ENCODE data around the gene ERC2. TPM values are rescaled to one million over a fixed set of nuclear protein-coding genes. Genes with fewer than 3 reads are reported as not detected.

ERC2 gene
- total RNA-seq, 1 experiment from 2014 or later: 0.77 TPM

- no peaks in the 10 kb centered on the region for H3K4me1 ChIP-seq (ENCODE audit: insufficient read depth, low read length)
- no peaks in the 10 kb centered on the region for H3K79me2 ChIP-seq (ENCODE audit: low read length)
- CTCF ChIA-PET: no interaction called here
- intact Hi-C loops (cut with micrococcal nuclease): no loop called here
- no peak overlapping the region for H3K27ac ChIP-seq (ENCODE audit: low read length)
- DNase-seq (no peak), ATAC-seq (no peak)
- H3K9me3 ChIP-seq (ENCODE audit: low read length): 0 out of 2 replicates have a peak, but pooled peaks cover 3% of the 10 kb centered on the region
- no peak overlapping the region for H2AFZ ChIP-seq (ENCODE audit: low read length)
- TF ChIP-seq EZH2 (IDR thresholded peaks at IDR 0.05; ENCODE audit: low read length, unreplicated experiment): no peak
- TF ChIP-seq CTCF (conservative IDR thresholded peaks at IDR 0.05; ENCODE audit: low read depth, low read length): no peak
- no peak for TF ChIP-seq EZH2phosphoT487 (IDR thresholded peaks at IDR 0.05; ENCODE audit: borderline replicate concordance, low read length)
- POLR2A ChIA-PET (ENCODE audit: unreplicated experiment): no interaction called here
- no peak overlapping the region for H3K4me3 ChIP-seq (ENCODE audit: low read length)
- no peaks in the 10 kb centered on the region for H3F3A ChIP-seq (ENCODE audit: low read length, unreplicated experiment)
- H3K9ac ChIP-seq (ENCODE audit: low read length): no peak overlapping the region
- H3K36me3 ChIP-seq (ENCODE audit: low read depth, low read length): no peaks in the 10 kb centered on the region
- H3K9me2 ChIP-seq (replicated peaks; ENCODE audit: low read length): no peaks in the 10 kb centered on the region
- no peaks in the 10 kb centered on the region for H4K20me1 ChIP-seq (ENCODE audit: low read length)
- no peak overlapping the region for H3K4me2 ChIP-seq (ENCODE audit: low read length)
- H3K27me3 ChIP-seq (ENCODE audit: low read length): peaks cover 15% of the 10 kb centered on the region; the same call in 1 of the 2 replicates
- BruUV-seq (replicated peaks): no TSS peak
Observed at GRCh38 chr3:56373386-56373785, 94.9 kb downstream of the ERC2 start.

- Histone ChIP-seq H3K27me3 (ENCODE audit: low read length) (0 out of 2 replicates have a peak, but pooled peaks cover 10% of the 10 kb centered on the region), H3K4me2 (ENCODE audit: low read length) (no peak overlapping the region), H3K9me3 (ENCODE audit: low read length) (0 out of 2 replicates have a peak, but pooled peaks cover 3% of the 10 kb centered on the region), H3K4me1 (ENCODE audit: insufficient read depth, low read length) (no peaks in the 10 kb centered on the region), H3K9ac (ENCODE audit: low read length) (no peak overlapping the region), H3K4me3 (ENCODE audit: low read length) (no peak overlapping the region), H2AFZ (ENCODE audit: low read length) (no peak overlapping the region), H3K27ac (ENCODE audit: low read length) (no peak overlapping the region), H3K9me2 (replicated peaks; ENCODE audit: low read length) (no peaks in the 10 kb centered on the region), H3K36me3 (ENCODE audit: low read depth, low read length) (no peaks in the 10 kb centered on the region), H3F3A (ENCODE audit: low read length, unreplicated experiment) (no peaks in the 10 kb centered on the region), H4K20me1 (ENCODE audit: low read length) (no peaks in the 10 kb centered on the region), H3K79me2 (ENCODE audit: low read length) (no peaks in the 10 kb centered on the region)
- no TSS peak for BruUV-seq (replicated peaks)
- intact Hi-C loops (cut with micrococcal nuclease): no loop called here
- ChIA-PET CTCF (no interaction called here), POLR2A (ENCODE audit: unreplicated experiment) (no interaction called here)
- TF ChIP-seq EZH2 (IDR thresholded peaks at IDR 0.05; ENCODE audit: low read length, unreplicated experiment) (no peak), EZH2phosphoT487 (IDR thresholded peaks at IDR 0.05; ENCODE audit: borderline replicate concordance, low read length) (no peak), CTCF (conservative IDR thresholded peaks at IDR 0.05; ENCODE audit: low read depth, low read length) (no peak)
- DNase-seq (no peak), ATAC-seq (no peak)
Observed at GRCh38 chr3:56370991-56371775, 97.1 kb downstream of the ERC2 start.

- Histone ChIP-seq H3K36me3 (ENCODE audit: low read depth, low read length) (no peaks in the 10 kb centered on the region), H3K79me2 (ENCODE audit: low read length) (no peaks in the 10 kb centered on the region), H3K27me3 (ENCODE audit: low read length) (0 out of 2 replicates have a peak, but pooled peaks cover under 1% of the 10 kb centered on the region), H3K27ac (ENCODE audit: low read length) (no peak overlapping the region), H3K9ac (ENCODE audit: low read length) (no peak overlapping the region), H4K20me1 (ENCODE audit: low read length) (no peaks in the 10 kb centered on the region), H3K4me1 (ENCODE audit: insufficient read depth, low read length) (no peaks in the 10 kb centered on the region), H3K4me3 (ENCODE audit: low read length) (no peak overlapping the region), H3K4me2 (ENCODE audit: low read length) (no peak overlapping the region), H3K9me3 (ENCODE audit: low read length) (no peaks in the 10 kb centered on the region), H3K9me2 (replicated peaks; ENCODE audit: low read length) (no peaks in the 10 kb centered on the region), H2AFZ (ENCODE audit: low read length) (no peak overlapping the region), H3F3A (ENCODE audit: low read length, unreplicated experiment) (no peaks in the 10 kb centered on the region)
- TF ChIP-seq CTCF (conservative IDR thresholded peaks at IDR 0.05; ENCODE audit: low read depth, low read length) (no peak), EZH2phosphoT487 (IDR thresholded peaks at IDR 0.05; ENCODE audit: borderline replicate concordance, low read length) (no peak), EZH2 (IDR thresholded peaks at IDR 0.05; ENCODE audit: low read length, unreplicated experiment) (no peak)
- peak; percentile 52 for DNase-seq
- intact Hi-C loops (cut with micrococcal nuclease): no loop called here
- peak; percentile 85 for ATAC-seq
- ChIA-PET CTCF (no interaction called here), POLR2A (ENCODE audit: unreplicated experiment) (no interaction called here)
- no TSS peak for BruUV-seq (replicated peaks)
Observed at GRCh38 chr3:56369914-56370313, 98.4 kb downstream of the ERC2 start.

All from PC-3 (cell line).